Adipose tissue (tissue), 3 donors: Measurements from ENCODE around the gene ADARB1. TPM values are rescaled to one million over a fixed set of nuclear protein-coding genes. Genes with fewer than 3 reads are reported as not detected.

Source experiments
- H3K27ac ChIP-seq: one replicate; pipeline ENCODE4 v1.5.1; 2013; ENCODE audit warnings: low read depth, low read length
- WGBS, 3 donors: extraction: QIAGEN DNeasy Blood & Tissue Kit; methylation state at CpG; one replicate each; pipeline ENCODE4 v1.1.7; 2013; 5-methylcytosine and 5-hydroxymethylcytosine counted together
- polyA plus RNA-seq, 3 donors: library from polyadenylated mRNA; stranded (reverse); fragments of 200-250 nt; gene quantifications; one replicate each; pipeline ENCODE4 v1.2.3, GENCODE V29; 2013
- donor health status: healthy with polysubstance abuse.
- donor health status: Bipolar disorder and iron deficiency.
- donor health status: healthy.

The ADARB1 gene
- polyA plus RNA-seq, 3 donors = 2.7 to 17.9 (median 13.0) TPM

DNA sequence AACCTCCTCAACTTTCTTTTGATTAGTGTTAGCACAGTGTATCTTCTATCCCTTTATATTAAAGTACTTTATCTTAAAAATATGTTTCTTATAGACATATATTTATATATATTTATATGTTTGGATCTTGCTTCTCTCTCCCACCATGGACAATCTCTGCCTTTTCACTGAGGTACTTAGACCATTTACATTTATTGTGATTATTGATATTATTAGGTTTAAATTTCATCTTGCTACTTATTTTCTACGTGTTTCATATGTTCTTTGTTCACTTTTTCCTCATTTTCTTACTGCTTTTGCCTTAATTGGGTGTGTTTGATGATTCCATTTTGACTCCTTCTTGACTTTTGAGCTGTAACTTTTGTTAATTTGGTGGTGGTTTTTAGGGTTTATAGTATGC is 142.6 kb downstream of the ADARB1 start:
- 70 to 90% (median 86%) methylated on average over 1 of the region's 1 CpG for WGBS, 3 donors
- H3K27ac ChIP-seq = no peak overlapping the region

DNA sequence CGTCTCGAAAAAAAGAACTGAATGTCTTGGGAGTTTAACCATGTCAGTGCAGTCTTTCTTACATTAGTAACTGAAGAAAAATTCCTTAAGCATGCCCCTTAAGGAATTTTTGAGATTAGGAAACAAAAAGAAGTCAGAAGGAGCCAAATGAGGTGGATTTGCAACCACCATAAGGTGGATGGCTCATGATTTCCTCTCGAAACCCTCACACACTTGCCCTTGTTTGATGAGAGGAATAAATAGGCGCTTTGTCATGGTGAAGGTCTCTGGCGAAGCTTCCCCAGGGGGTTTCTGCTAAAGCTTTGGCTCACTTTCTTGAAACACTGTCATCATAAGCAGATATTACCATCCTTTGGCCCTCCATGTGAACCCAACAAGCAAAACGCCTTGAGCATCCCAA is 145.1 kb downstream of the ADARB1 start:
- H3K27ac ChIP-seq = no peak overlapping the region
- 80 to 91% (median 90%) methylated on average over 6 of the region's 6 CpGs for WGBS, 3 donors

DNA sequence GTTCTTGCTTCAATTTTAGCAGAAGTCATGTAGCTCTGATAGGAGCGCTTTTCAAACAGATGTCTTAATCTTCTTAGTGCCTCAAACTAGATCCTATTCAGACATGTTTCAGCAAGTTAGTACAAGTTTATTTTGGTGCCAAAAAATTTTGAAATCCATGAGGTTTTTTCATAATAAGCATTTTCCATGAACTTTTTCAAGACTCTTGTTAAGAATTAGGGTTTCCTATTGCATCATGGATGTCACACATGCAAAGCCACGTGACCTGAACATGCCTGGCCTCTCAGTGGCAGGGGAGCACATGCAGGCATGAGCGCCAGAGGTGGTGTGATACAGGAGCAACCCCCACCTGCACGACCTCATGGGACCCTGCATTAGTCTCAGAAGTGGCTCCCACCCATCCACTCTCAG is 145.7 kb downstream of the ADARB1 start:
- WGBS, 3 donors = 66 to 85% (median 73%) methylated on average over 4 of the region's 4 CpGs
- no peak overlapping the region for H3K27ac ChIP-seq

DNA sequence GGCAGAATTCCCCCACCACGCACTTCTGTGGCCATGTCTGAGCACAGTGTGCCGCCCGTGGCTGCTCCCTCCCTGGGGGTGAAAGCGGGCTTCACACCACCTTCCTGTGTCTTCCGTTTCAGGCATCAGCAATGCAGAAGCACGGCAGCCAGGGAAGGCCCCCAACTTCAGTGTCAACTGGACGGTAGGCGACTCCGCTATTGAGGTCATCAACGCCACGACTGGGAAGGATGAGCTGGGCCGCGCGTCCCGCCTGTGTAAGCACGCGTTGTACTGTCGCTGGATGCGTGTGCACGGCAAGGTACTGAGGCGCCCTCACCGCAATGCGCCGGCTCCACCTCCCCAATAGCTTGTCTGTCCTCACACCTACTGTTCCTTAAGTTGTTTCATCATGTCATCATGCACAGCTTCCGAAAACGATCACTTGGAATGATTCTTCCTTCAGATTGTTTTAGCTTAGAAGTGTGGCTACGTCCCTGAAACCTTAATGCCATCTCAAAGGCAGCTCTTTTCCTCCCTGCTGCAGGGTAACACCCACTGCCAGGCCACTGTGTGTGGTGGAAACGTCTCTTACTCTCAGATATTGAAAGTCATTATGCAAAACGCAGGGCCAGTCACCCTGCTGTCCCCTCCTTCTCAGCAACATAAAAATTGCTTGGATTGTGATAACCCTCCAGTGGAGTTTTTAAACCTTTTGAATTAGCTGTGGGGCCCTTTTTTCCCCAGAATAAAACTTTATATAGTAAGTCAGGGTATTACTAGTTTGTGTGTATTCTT is 146.5 kb downstream of the ADARB1 start:
- 93 to 96% (median 96%) methylated on average over 29 of the region's 29 CpGs for WGBS, 3 donors
- no peak overlapping the region for H3K27ac ChIP-seq

DNA sequence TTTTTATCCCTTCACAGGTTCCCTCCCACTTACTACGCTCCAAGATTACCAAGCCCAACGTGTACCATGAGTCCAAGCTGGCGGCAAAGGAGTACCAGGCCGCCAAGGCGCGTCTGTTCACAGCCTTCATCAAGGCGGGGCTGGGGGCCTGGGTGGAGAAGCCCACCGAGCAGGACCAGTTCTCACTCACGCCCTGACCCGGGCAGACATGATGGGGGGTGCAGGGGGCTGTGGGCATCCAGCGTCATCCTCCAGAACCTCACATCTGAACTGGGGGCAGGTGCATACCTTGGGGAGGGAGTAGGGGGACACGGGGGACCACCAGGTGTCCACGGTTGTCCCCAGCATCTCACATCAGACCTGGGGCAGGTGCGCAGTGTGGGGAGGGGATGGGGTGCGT is 147.6 kb downstream of the ADARB1 start:
- 90 to 95% (median 92%) methylated on average over 15 of the region's 15 CpGs for WGBS, 3 donors
- H3K27ac ChIP-seq = no peak overlapping the region

DNA sequence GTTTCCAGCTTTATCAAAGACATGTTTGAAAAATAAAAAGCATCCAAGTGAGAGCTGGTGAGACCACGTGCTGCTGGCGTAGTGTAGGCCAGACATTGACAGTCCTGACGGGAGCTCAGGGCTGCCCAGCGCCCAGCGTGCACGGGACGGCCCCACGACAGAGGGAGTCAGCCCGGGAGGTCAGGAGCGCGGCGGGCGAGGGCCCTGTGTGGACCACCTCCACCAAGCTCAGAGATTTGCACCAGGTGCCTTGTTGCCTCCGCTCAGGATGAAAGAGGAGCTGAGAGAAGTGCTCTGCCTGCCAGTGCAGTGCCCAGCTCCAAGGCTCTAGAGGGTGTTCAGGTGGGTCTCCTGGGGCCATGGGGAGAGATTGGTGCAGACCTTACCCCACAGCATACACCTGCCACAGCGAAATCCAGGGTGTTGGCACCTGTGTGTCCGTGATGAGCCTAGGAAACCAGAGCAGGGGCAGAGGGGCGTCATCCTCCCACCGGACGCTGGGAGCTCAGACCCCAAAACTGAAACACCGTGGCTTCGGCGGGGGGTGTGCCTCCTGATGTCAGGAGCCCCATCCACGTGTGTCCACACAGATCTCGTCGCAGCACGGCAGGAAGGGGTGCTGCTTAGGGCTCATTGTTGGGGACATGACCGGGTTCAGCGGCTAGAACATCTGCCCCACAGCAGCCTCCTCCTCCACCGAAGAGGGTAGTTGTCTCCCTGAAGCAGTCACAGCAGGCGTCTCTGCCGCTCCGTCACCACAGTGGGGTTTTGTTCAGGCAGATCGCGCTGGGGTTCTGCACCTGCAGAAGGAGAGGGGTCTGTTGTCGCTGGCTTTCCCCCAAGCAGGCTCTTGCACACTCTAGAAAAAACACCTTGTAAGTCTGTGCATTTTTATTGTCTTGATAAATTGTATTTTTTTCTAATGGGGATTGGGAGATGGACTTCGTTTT is 149.1 kb downstream of the ADARB1 start:
- no peak overlapping the region for H3K27ac ChIP-seq
- WGBS, 3 donors = 93 to 95% (median 95%) methylated on average over 36 of the region's 36 CpGs

DNA sequence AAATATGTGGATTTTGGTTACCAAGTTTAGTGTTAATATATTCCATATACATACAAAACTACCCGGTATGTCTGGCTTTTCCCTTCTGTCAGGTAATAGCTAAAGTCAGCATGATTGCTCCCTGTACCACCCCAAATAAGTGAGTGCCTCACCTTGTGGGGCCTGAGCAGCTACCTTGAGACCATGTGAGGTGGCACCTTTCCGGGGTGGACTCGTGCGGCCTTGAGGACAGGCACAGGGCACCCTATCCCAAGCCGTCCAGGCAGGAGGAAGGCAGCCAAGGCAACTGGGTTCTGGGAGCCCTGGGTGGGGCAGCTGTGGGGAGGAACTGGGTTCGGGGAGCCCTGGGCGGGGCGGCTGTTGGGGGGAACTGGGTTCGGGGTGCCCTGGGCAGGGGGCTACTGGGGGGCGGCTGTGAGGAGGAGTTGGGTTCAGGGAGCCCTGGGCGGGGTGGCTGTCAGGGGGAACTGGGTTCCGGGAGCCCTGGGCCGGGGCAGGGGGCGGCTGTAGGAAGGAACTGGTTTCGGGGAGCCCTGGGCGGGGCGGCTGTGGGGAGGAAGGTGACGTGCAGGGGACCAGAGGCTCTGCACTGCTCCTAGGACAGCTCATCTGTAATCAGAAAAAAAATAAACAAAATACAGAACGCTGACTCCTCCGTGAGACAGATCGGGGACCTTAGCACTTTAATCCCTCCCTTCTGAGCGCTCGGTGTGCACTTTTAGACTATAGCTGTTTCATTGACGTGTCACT is 150.0 kb downstream of the ADARB1 start:
- no peak overlapping the region for H3K27ac ChIP-seq
- WGBS, 3 donors = 86 to 88% (median 86%) methylated on average over 24 of the region's 24 CpGs

DNA sequence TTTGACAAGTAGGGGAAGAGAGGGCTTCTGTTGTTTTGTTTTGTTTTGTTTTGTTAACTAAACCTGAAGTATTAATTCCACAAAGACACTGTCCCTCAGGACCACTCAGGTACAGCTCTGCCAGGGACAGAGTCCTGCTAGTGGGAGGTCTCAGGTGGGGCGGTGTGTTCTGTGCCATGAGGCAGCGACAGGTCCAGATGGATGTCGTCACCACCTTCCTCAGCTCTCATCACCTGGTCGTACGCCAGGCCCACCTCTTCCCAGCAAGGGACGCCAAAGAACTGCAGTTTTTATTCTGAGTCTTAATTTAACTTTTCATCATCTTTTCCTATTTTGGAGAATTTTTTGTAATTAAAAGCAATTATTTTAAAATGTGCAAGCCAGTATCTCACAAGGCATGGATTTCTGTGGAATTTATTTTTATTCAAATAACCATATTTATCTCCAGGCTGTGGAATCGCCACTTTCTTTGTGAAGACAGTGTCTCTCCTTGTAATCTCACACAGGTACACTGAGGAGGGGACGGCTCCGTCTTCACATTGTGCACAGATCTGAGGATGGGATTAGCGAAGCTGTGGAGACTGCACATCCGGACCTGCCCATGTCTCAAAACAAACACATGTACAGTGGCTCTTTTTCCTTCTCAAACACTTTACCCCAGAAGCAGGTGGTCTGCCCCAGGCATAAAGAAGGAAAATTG is 150.8 kb downstream of the ADARB1 start:
- WGBS, 3 donors = 91 to 92% (median 91%) methylated on average over 11 of the region's 11 CpGs
- H3K27ac ChIP-seq = no peak overlapping the region

DNA sequence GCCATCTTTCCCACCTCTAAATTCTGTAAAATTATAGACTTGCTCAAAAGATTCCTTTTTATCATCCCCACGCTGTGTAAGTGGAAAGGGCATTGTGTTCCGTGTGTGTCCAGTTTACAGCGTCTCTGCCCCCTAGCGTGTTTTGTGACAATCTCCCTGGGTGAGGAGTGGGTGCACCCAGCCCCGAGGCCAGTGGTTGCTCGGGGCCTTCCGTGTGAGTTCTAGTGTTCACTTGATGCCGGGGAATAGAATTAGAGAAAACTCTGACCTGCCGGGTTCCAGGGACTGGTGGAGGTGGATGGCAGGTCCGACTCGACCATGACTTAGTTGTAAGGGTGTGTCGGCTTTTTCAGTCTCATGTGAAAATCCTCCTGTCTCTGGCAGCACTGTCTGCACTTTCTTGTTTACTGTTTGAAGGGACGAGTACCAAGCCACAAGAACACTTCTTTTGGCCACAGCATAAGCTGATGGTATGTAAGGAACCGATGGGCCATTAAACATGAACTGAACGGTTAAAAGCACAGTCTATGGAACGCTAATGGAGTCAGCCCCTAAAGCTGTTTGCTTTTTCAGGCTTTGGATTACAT is 151.5 kb downstream of the ADARB1 start:
- 85 to 87% (median 86%) methylated on average over 16 of the region's 16 CpGs for WGBS, 3 donors
- no peak overlapping the region for H3K27ac ChIP-seq

DNA sequence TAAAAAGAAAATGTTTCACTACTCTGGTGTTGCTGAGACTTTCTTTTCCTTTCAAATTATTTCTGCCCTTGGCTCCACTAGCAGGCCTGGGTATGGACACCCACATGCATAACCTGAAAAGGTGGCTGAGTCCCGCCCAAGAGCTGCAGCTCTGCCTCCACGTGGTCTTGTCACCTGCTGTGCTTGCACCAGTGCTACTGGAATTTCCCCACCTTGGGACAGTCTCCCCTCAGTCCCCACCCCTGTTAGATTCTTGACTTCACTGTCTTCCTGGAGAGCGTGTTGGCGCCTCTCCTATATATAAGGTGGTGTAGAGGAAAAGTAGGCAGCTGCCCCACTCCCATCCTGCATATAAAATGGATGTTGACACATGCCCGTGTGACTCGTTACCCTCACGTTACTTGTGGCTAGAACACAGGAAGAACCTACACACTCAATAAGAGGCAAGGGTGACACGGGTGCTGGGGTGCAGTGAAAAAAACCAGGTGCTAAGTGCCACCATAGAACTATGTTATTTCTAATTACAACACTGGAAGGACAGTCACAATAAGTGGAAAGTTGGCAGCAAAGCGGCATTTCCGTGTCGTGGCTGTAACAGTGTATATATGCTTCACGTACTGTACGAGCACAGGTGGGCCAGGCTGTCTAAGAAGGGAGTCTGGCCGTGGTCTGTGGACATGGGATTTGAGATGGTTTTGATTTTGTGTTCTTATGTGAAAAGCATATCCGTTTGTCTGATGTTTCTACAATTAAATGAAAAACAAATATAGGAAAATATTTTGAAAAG is 152.4 kb downstream of the ADARB1 start:
- 54 to 60% (median 58%) methylated on average over 15 of the region's 15 CpGs for WGBS, 3 donors
- no peak overlapping the region for H3K27ac ChIP-seq

DNA sequence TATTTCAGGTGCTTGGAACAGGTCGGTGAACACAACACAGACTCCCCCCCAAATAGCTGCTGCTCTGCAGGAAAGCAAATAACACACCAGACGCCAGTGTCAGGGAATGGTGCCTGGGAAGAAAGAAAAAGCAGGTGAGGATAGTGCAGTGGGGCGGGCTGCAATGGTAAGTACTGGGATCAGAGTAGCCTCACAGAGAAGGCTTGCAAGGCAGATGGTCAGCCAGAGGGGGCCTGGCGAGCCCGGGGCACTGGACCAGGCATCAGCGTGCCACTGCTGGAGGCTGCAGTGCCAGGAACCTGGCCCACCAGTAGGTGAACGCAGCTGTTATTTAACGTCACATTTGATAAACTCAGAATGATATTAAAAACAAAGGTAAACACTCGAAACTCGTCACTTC is 153.4 kb downstream of the ADARB1 start:
- H3K27ac ChIP-seq = no peak overlapping the region
- 61 to 81% (median 80%) methylated on average over 10 of the region's 10 CpGs for WGBS, 3 donors

DNA sequence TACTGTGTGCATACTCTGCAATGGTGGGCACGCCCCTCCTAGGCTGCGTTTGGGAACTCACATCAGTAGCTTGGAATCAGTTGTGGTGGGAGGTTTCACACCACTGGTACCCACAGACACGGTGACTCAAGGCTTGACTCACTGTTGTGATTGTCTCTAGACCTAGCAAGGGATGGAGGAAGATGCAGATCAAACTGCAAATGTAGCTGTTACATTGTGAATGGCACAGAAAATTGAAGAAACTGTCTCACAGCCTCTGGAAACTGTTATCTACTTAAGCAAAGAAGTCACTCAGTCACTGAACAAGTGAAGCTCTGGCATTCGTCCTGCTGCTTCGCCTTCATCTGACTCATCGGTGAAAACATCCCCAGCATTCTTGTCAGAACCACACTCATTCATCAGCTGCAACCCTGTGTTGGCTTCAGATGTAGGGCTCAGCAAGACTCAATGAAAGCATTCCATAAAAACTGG is 153.8 kb downstream of the ADARB1 start:
- 44 to 59% (median 45%) methylated on average over 6 of the region's 6 CpGs for whole genome bisulfite sequencing, 3 donors
- H3K27ac ChIP-seq = no peak overlapping the region

DNA sequence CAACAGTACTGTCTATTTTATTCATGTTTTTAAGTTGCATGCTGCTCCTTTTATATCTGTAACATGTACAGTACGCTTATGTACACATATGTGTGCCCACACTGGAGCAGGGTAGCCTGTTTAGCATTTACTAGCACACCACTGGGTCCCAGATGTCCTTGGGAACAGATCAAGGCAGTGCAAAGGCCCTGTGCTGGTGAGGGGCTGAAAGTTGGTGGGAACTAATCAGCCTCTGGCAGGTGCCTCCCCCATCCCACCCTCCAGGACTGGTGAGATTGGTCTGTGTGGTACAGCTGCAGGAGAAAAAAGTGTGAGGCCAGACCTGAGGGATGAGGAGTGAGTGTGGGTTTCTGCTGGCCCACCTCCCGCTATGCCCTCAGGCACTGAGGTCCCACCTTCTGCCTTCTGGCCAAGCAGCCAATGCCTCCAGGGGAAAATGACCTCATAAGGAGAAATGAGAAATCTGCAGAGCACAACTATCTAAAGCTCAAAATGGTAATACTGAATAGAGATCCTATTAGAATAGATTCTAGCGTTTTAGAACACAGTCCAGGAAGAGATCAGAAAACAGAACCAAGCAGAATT is 154.4 kb downstream of the ADARB1 start:
- H3K27ac ChIP-seq = no peak overlapping the region
- WGBS, 3 donors = 81 to 82% (median 81%) methylated on average over 3 of the region's 3 CpGs

DNA sequence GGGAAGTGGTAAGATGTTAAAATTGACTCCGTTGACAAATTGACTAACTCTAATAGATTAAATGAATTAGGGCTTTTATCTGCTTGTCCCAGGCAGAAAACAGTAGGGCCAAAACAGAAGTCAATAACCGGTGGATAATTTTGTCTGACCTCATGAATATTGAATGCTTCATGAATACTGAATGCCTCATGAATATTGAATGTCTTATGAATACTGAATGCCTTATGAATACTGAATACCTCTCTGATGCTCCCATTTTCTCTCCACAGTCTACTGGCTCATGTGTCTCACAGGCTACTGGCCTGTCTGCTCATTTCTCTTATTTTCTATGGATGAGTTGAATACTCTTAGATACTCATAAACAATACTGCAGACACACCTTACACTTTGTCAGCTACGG is 157.3 kb downstream of the ADARB1 start:
- 52 to 86% (median 85%) methylated on average over 3 of the region's 3 CpGs for WGBS, 3 donors

DNA sequence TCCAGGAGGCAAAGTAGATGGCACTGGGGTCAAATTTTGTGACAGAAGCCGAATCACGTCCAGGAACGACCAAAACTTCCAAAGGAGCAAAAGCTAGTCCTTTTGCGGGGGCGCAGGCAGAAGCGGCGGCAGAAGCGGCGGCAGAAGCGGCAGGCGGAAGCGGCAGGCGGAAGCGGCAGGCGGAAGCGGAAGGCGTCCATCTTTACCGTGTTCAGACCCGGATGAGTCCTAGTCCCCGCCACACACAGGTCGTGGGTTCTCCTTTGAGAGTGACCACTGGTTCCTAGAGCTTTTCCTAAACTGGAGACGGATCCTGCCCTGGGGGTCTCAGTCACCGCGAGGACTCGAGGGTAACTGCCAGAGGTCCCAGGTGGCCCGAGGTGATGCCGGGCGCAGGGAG is 159.7 kb downstream of the ADARB1 start:
- WGBS, 3 donors = 84 to 86% (median 86%) methylated on average over 28 of the region's 28 CpGs
- H3K27ac ChIP-seq = no peak overlapping the region

More for the DNA sequence above, 157.3 kb downstream of the ADARB1 start:
- H3K27ac ChIP-seq = no peak overlapping the region

DNA sequence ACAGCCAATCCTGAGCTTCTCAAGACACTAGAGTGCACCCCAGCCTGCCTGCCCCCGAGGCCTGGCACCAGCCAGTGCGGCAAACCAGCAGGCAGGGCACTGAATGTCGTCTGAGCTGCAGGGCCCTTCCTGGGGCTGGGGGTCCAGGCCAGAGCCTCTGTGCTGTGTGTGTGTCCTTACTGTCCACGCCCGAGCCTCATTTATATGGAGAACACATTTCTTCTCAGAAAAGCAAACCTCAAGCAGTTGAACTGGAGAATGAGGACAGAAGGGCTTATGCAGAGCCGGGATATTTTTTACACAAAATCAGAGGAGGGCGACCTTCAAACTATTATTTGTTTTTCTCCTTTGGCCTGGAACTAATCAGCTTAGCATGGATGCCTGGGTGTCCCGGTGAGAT is 160.6 kb downstream of the ADARB1 start:
- 48 to 86% (median 80%) methylated on average over 8 of the region's 8 CpGs for WGBS, 3 donors
- H3K27ac ChIP-seq = no peak overlapping the region

DNA sequence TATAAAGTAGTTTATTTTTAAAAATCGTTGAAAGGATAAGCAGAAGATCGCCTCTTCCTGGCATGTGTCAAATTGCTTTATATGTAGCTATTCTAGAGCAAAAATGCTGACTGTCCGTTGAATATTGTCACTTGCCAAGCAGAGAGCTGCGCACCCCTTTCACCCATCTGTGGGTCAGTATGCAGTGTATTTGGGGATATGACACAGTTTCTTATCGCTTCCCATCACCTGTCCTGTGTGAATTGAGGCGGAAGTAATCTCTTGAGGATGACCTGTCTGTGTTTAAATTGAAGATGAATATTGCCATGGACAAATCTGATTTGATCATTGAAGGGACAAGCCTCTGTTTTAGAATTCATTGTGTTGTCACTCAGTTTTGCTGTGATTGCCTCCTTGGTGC is 161.1 kb downstream of the ADARB1 start:
- H3K27ac ChIP-seq = no peak overlapping the region
- WGBS, 3 donors = 74 to 82% (median 77%) methylated on average over 6 of the region's 6 CpGs
